SKM-1 (cell line): ENCODE data around the gene RIMBP2.

Source experiments
- DNase-seq: peaks from one replicate; lab custom pipeline; 2025; ENCODE audit not compliant: unreplicated experiment; lab: John Stamatoyannopoulos, UW

Gene RIMBP2

GRCh38 chr12:130685250-130685787 is 30.8 kb downstream of the RIMBP2 start:
- DNase-seq, result no peak

DNA sequence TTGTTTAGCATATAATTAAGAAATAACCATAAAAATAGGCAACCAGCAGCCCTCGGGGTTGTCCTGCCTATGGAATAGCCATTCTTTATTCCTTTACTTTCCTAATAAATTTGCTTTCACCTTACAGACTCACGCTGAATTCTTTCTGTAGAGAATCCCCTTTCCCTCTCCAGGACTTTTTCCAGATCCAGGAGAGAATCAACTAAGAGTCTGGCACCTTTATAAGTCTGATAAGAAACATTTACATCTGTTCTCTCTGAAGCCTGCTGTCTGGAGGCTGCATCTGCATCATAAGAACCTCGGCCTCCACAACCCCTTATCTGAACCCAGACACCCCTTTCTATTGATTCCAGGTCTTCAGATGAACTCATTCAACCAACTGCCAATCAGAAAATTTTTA is 32.3 kb downstream of the RIMBP2 start:
- DNase-seq, result no peak

GRCh38 chr12:130683080-130683479 is 33.0 kb downstream of the RIMBP2 start:
- no peak for DNase-seq

DNA sequence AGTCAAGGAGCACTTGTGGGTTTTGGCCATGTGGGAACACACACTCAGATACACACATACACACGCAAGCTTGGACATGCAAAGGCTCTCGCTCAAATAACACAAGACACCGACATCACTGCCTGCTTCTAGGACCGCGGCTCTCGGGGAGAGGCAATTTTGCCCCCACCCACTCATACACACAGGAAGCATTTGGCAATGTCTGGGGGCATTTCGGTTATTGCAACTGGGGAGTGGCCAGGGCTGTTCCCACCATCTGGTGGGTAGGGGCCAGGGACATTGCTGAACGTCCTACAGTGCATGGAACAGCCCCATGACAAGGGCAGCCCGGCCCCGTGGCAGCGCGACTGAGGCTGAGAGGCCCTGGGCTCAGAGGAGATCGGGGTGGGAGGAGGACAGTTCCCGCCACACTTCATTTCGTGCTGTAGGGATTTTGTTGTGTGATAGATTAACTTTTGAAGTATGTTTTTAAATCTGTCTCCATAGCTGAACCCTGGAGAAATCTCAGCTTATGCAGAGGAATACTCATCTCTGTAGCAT is 35.6 kb downstream of the RIMBP2 start:
- no peak for DNase-seq

DNA sequence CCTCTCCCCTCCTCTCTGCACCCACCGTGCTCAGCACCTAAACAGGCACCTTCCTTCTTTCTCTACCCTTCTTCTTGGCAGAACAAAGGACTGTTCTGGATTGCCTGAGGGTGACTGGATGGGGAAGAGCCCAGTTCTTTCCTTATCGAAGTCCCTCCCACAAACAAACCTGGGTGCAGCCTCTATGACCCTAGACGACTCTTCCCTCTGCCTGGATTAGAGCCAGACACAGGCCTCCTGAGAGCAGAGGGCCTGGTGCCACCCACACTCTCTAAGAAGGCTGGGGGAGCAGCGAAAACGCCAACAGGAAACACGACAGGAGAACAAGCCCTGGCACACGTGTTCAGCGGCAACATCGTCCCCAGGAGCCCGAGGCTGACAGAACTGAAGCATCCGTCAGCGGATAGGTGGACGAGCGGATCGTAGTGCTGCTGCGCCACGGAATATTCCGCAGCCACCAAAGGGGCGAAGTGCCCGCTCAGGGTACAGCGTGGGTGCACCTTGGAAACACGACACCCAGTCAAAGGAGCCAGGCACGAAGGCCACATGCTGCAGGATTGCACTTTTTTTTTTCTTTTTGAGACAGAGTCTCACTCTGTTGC is 38.0 kb downstream of the RIMBP2 start:
- DNase-seq, result no peak

- no peak for DNase-seq
These were observed 40.3 kb downstream of the RIMBP2 start for GRCh38 chr12:130675791-130676190.

- no peak for DNase-seq
These were observed 41.0 kb downstream of the RIMBP2 start for GRCh38 chr12:130675121-130675520.

DNA sequence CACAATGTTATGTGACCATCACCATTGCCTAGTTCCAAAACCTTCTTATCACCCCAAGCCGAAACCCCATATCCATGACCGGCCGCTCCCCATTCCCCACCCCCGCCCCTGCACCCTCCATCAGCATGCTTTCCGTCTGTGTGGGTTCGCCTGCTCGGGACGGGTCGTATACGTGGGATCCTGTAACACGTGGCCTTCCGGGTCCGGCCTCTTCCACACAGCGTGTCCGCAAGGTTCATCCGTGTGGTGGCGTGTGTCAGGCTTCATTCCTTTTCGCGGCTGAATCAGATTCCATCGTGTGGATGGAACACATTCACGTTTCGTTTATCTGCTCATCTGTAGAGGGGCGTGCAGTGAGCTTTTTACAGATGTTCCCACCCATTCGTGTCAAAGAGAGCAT is 41.4 kb downstream of the RIMBP2 start:
- no peak for DNase-seq

DNA sequence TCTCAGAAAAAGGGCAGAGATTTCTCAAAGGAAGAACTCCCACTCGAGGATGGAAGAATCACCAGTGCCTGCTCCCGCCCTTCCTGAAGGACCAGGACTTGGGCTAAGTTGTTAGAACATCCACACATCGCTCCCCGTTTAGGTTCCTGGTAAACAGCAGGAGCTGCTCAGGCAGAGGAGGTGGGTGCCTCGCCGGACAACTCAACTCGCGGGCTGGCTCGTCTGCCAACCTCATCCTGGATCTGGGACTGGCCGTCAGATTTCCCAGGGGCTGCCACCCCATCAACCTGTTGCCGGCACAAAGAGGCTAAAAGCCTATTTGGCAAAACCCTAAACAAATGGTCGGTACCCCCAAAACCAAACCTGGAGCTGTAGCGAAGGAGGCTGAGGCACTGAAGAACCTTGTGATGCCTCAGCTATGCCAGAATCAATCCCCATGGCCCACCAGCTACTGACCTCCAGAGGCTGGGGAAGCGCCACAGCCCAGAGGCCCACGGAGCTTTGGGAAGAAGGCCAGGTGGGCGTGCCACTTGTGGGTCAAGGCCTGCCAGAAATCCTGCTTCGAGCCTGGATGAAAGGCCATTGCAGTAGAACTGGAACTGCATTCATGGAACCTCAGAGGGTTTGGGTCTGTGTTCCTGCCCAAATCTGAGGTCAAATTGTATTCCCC is 42.9 kb downstream of the RIMBP2 start:
- DNase-seq, result no peak

DNA sequence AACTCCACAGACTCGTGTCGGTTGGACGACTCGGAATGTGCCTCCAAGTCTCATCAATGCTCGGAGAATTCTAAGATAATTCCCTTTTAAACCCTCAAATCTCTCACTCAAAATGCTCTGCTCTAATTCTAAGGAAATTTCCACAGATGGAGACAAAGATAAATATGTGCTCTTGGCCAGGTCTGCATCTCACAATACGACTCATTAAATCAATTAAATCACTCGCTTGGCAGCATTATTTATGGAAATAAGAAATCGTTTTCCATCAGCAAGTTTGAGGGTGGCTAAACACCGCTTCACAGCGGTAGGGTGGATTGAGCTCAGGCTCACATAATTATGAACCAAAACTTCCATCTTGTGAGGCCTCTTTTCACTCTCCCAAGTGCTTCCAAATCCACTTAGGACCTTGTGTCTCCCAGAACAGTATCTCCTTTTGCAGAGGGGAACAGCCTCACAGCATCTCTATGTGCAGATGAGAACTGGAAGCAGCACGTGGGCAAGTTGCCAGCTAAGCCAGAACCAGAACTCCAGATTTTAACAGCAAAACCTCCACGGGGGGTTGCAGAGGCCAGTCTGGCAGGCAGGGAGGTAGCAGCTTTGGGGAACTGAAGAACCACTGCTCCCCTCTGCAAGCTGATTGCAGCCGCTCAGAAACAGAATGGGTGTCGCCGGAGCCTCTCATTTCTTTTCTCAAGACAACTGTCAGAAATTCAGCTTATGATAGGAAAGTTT is 43.8 kb downstream of the RIMBP2 start:
- DNase-seq, result no peak

DNA sequence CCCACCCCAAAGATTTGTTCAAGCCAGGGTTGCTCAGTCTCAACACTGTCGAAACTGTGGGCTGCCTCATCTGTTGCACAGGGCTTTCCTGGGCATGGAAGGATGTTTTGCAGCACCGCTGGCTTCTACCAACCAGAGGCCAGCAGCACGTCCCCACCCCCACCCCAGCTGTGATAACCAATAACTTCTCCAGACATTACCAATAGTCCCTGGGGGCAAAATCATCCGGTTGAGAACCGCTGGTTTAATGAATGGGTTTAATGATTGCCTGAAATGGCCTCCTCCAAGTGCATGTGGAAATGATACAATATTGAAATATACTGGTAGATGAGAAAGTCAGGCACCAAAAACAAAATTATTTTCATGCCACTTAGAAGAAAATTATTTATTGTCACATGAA is 44.5 kb downstream of the RIMBP2 start:
- no peak for DNase-seq

GRCh38 chr12:130669797-130670196 is 46.3 kb downstream of the RIMBP2 start:
- no peak for DNase-seq

DNA sequence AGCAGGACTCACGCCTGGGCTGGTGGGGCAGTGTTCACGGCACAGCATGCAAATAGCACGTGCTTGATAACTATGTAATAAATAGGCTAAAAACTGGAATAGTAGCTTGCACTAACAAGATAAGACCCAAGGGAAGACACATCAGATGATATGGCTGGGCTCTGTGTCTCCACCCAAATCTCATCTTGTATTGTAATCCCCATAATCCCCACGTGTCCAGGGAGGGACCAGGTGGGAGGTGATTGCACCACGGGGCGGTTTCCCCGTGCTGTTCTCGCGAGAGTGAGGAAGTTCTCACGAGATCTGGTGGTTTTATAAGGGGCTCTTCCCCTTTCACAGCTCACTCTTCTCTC is 46.9 kb downstream of the RIMBP2 start:
- DNase-seq, result no peak

DNA sequence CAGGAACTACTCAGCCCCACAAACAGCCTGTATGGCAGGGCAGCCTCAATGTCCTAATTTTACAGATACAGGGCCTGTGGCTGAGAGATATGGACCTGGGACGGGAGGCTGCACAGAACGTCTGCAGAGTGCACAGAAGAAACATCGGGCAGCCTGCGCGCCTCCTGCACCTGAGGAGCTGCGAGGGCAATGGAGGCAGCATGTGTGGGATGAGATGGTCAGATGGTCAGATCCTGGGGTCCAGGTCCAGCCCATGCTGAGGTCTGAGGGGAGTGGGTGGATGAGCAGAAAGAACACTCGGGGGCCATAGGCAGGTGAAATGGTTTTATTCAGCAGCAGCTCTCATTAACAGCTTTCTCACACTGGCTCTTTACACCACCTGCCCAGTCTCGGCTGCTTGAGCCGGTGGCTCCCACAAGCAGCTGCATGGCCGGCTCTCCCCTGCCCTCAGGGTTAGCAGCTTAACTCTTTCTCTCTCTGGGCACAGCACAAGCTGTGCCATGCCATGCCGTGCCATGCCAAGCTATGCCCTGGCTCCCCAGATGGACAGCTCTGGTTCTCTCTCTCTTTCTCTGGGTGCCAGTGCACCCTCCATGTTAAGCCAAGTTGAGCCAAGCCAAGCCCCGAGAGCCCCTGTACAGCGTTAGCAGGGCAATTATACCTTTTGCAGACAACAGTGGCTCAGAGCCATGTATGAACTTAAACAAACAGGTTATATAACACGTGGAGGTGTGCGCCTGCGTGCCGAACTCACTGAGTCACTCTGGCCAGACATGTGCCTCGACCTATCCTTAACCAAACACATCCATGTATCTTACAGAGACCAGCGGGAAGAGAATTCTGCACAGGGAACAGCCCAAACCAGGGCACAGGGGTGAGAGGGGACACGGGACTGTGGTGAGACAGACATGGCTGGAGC is 47.6 kb downstream of the RIMBP2 start:
- no peak for DNase-seq

DNA sequence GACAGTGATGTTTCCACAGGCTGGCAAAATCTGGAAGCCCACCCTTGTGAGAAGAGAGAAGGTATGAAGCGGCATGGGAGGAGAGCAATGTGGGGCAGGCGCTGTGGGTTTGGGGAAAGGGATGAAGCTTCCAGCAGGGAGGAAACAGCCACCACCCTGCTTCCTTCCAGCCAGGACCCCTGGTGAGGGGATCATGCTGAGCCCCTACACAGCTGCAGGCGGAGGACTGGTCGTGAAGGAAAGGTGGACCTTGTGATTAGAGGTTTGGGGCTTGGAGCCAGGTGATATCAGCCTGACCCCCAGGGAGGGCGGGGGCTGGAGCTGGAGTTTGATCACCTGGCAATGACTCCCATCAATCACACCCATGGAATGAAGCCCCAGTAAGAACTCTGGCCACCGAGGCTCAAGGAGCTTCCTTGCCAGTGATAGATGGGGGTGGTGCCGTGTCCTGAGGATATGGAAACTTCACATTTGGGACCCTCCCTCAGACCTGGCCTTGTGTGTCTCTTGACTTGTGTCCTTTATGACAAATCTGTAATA is 48.6 kb downstream of the RIMBP2 start:
- no peak for DNase-seq

- DNase-seq, result no peak
These were observed 49.5 kb downstream of the RIMBP2 start for GRCh38 chr12:130666645-130667044.

GRCh38 chr12:130665753-130666152 is 50.3 kb downstream of the RIMBP2 start:
- no peak for DNase-seq

GRCh38 chr12:130664772-130665171 is 51.3 kb downstream of the RIMBP2 start:
- no peak for DNase-seq

DNA sequence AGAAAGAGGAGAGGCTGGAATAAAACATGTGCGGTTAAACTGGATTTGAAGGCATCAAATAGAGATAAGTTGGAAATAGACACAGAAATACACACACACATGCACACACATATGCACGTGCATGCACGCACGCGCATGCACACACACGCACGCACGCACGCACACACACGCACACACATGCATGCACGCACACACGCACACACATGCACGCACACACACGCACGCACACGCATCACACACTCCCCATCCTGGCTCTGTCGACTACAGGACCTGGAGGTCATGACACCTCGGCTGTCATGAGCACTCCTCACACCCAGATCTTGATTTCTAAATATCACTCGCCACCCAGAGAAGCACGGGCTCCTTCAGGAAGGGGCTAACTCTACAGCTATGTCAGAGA is 51.8 kb downstream of the RIMBP2 start:
- DNase-seq, result no peak

GRCh38 chr12:130663514-130663913 is 52.6 kb downstream of the RIMBP2 start:
- no peak for DNase-seq
